GM21529 (cell line): ENCODE data around the gene EDNRA.
A peak's percentile ranks its signal among the peaks of the same experiment; 100 is the strongest.
"Not testable (repeated sequence)": the region's sequence is repeated elsewhere in the genome, so short reads cannot be mapped to it uniquely, and the experiment has no call there.

Source experiments
- ATAC-seq: cut with Tn5 transposase; IDR thresholded peaks from one replicate; pipeline ENCODE4 v1.9.1; 2021; ENCODE audit not compliant: unreplicated experiment

The EDNRA gene

GRCh38 chr4:147480891-147481576 is at the start of gene EDNRA:
Gene EDNRA, plus strand, starts transcription at chr4:147481097. Its CDS starts 4,585 bp downstream, at chr4:147485682.
- ATAC-seq: no peak

- ATAC-seq: not testable (repeated sequence)
Measured at GRCh38 chr4:147434370-147434769, 46.5 kb upstream of the EDNRA start.

GRCh38 chr4:147440442-147440841 is 40.5 kb upstream of the EDNRA start:
- ATAC-seq: no peak

GRCh38 chr4:147447786-147448185 is 33.1 kb upstream of the EDNRA start:
- no peak for ATAC-seq

- no peak for ATAC-seq
Measured at GRCh38 chr4:147453561-147454141, 27.2 kb upstream of the EDNRA start.

GRCh38 chr4:147456706-147457105 is 24.2 kb upstream of the EDNRA start:
- ATAC-seq: no peak

- ATAC-seq: no peak
Measured at GRCh38 chr4:147461161-147461560, 19.7 kb upstream of the EDNRA start.

GRCh38 chr4:147463065-147463464 is 17.8 kb upstream of the EDNRA start:
- ATAC-seq: no peak

GRCh38 chr4:147465461-147465860 is 15.4 kb upstream of the EDNRA start:
- no peak for ATAC-seq

GRCh38 chr4:147477439-147477838 is 3.5 kb upstream of the EDNRA start:
- ATAC-seq: peak; percentile 86

- ATAC-seq: no peak
Measured at GRCh38 chr4:147479376-147479775, 1.5 kb upstream of the EDNRA start.

GRCh38 chr4:147479786-147480185 is 1.1 kb upstream of the EDNRA start:
- ATAC-seq: no peak

- no peak for ATAC-seq
Measured at GRCh38 chr4:147480502-147480890, 401 bp upstream of the EDNRA start.

GRCh38 chr4:147481577-147482109 is 746 bp downstream of the EDNRA start:
- ATAC-seq: no peak

- no peak for ATAC-seq
Measured at GRCh38 chr4:147482281-147482680, 1.4 kb downstream of the EDNRA start.

- no peak for ATAC-seq
Measured at GRCh38 chr4:147485167-147485566, 4.3 kb downstream of the EDNRA start.

- ATAC-seq: no peak
Measured at GRCh38 chr4:147487616-147488015, 6.7 kb downstream of the EDNRA start.

- no peak for ATAC-seq
Measured at GRCh38 chr4:147488556-147488955, 7.7 kb downstream of the EDNRA start.

GRCh38 chr4:147491086-147491485 is 10.2 kb downstream of the EDNRA start:
- ATAC-seq: no peak

GRCh38 chr4:147492306-147492705 is 11.4 kb downstream of the EDNRA start:
- no peak for ATAC-seq

- ATAC-seq: no peak
Measured at GRCh38 chr4:147492761-147493160, 11.9 kb downstream of the EDNRA start.

GRCh38 chr4:147493307-147493706 is 12.4 kb downstream of the EDNRA start:
- no peak for ATAC-seq

GRCh38 chr4:147494301-147494700 is 13.4 kb downstream of the EDNRA start:
- no peak for ATAC-seq
